ENCODE results near the gene AP4B1.
"Not testable (repeated sequence)": the region's sequence is repeated elsewhere in the genome, so short reads cannot be mapped to it uniquely, and the experiment has no call there.

AP4B1 gene

GRCh38 chr1:113855630-113856400 lies 48.8 kb downstream of the AP4B1 start:
- no peak for DNase-seq

- DNase-seq, result no peak
Observed at GRCh38 chr1:113854234-113854633, 50.4 kb downstream of the AP4B1 start.

GRCh38 chr1:113852694-113853093 lies 51.9 kb downstream of the AP4B1 start:
- DNase-seq, result not testable (repeated sequence)

- DNase-seq, result no peak
Observed at GRCh38 chr1:113850127-113850796, 54.3 kb downstream of the AP4B1 start.

- no peak for DNase-seq
Observed at GRCh38 chr1:113849072-113849471, 55.5 kb downstream of the AP4B1 start.

GRCh38 chr1:113846391-113847035 lies 58.1 kb downstream of the AP4B1 start:
- DNase-seq, result no peak

All from femur (tissue), 1 donor.